Natural killer cell (primary cell): ENCODE data around the gene ST6GALNAC6. TPM values are rescaled to one million over a fixed set of nuclear protein-coding genes. Genes with fewer than 3 reads are reported as not detected.

Experiments used
- ATAC-seq, 3 donors: fragments of 150-1000 bp in 2 of 3; fragments of 200-7000 bp in 1 of 3; cut with Tn5 transposase; 1 replicate in 1 of 3; 2 replicates in 2 of 3; pipeline ENCODE4 v1.10.0; 2021; ENCODE audit warnings: mild to moderate bottlenecking in 2 of 3, moderate library complexity in 2 of 3
- DNase-seq, 2 donors: peaks; one replicate each; pipeline versions ENCODE4 v3.0.0 to v3.0.0-alpha.2; 2013 to 2021; ENCODE audit warnings: mixed read lengths in 1 of 2
- H3K27ac ChIP-seq: one replicate; pipeline ENCODE4 v1.5.1; 2013; ENCODE audit warnings: mild to moderate bottlenecking, low read length
- H3K27me3 ChIP-seq: one replicate; pipeline ENCODE4 v1.6.1; 2013; ENCODE audit warnings: low read length; ENCODE audit not compliant: control insufficient read depth, insufficient read depth
- H3K36me3 ChIP-seq: one replicate; pipeline ENCODE4 v1.6.1; 2013; ENCODE audit warnings: low read length; ENCODE audit not compliant: control insufficient read depth, insufficient read depth
- H3K4me1 ChIP-seq: one replicate; pipeline ENCODE4 v1.6.1; 2013; ENCODE audit warnings: low read length; ENCODE audit not compliant: control insufficient read depth, insufficient read depth
- H3K4me3 ChIP-seq: one replicate; pipeline ENCODE4 v1.5.1; 2013; ENCODE audit warnings: low read length
- H3K9me3 ChIP-seq: one replicate; pipeline ENCODE4 v1.6.1; 2013; ENCODE audit warnings: low read length; ENCODE audit not compliant: control insufficient read depth, insufficient read depth
- H3K27ac Mint-ChIP-seq, 2 donors: one replicate each; pipeline ENCODE4 v1.8.0; 2022; ENCODE audit warnings: mild to moderate bottlenecking in 2 of 2, mixed read lengths in 2 of 2, moderate library complexity in 1 of 2
- H3K27me3 Mint-ChIP-seq, 2 donors: one replicate each; pipeline ENCODE4 v1.8.0; 2022; ENCODE audit warnings: low read depth in 2 of 2, mixed read lengths in 2 of 2
- H3K36me3 Mint-ChIP-seq: one replicate; pipeline ENCODE4 v1.8.0; 2022; ENCODE audit warnings: mixed read lengths
- H3K4me1 Mint-ChIP-seq, 2 donors: one replicate each; pipeline ENCODE4 v1.8.0; 2022; ENCODE audit warnings: mixed read lengths in 2 of 2
- H3K4me3 Mint-ChIP-seq: one replicate; pipeline ENCODE4 v1.8.0; 2022; ENCODE audit warnings: mild to moderate bottlenecking, moderate library complexity, mixed read lengths
- H3K9me3 Mint-ChIP-seq, 2 donors: one replicate each; pipeline ENCODE4 v1.8.0; 2022; ENCODE audit warnings: mixed read lengths in 2 of 2
- CTCF ChIP-seq: fragments of 200-600 bp; IDR thresholded peaks from one replicate; pipeline ENCODE4 v1.8.0; 2022; ENCODE audit warnings: antibody characterized with exemption
- WGBS: methylation state at CpG from one replicate; pipeline ENCODE4 v1.1.7; 2013; ENCODE audit warnings: missing lambda C conversion rate; ENCODE audit not compliant: insufficient coverage; 5-methylcytosine and 5-hydroxymethylcytosine counted together
- intact Hi-C: fragments of 100-400 bp; cut with micrococcal nuclease; formaldehyde crosslinking; loops from one replicate; pipeline ENCODE4 v1.14.2; 2022
- total RNA-seq, 4 donors: library from RNA; stranded (reverse); fragments of 120-200 nt in 1 of 4; gene quantifications; one replicate each; pipeline versions ENCODE4 v1.2.3 to v1.2.4, GENCODE V29; 2013 to 2022

Gene ST6GALNAC6
- total RNA-seq, 3 donors from 2014 or later (not counting 1 experiment from before 2014, with no cell fraction given): 120 to 148 (median 127) TPM

GRCh38 chr9:127854184-127854806 is 45.1 kb downstream of the ST6GALNAC6 start, which contains the start of gene ENG:
Gene ENG, minus strand, starts transcription at chr9:127854658. Its CDS starts 303 bp downstream, at chr9:127854355.
- no peaks in the 10 kb centered on the region for H3K36me3 ChIP-seq
- H3K27me3 Mint-ChIP-seq: no peaks in the 10 kb centered on the region
- peak within 1 kb of the TSS; percentile 87 for H3K4me3 Mint-ChIP-seq
- TF ChIP-seq CTCF: no peak
- peak within 1 kb of the TSS; percentile 80 to 87 for H3K27ac Mint-ChIP-seq
- H3K4me1 ChIP-seq: peaks cover 69% of the 10 kb centered on the region
- DNase-seq: peak in 1 of 2 donors; percentile 50
- intact Hi-C loops: no loop called here
- H3K36me3 Mint-ChIP-seq: peaks cover 3% of the 10 kb centered on the region
- peak within 1 kb of the TSS; percentile 72 for H3K27ac ChIP-seq
- peaks cover 19 to 37% of the 10 kb centered on the region in 2 donors for H3K4me1 Mint-ChIP-seq
- 6% methylated on average over 36 of the region's 37 CpGs for WGBS
- peaks cover 0 to 2% of the 10 kb centered on the region in 2 donors for H3K9me3 Mint-ChIP-seq
- peak within 1 kb of the TSS; percentile 56 for H3K4me3 ChIP-seq
- ATAC-seq: peak; percentile 35 to 61 (median 40)
- H3K9me3 ChIP-seq: peaks cover 7% of the 10 kb centered on the region
- H3K27me3 ChIP-seq: no peaks in the 10 kb centered on the region

- TF ChIP-seq CTCF: no peak
- H3K9me3 ChIP-seq: peaks cover 14% of the 10 kb centered on the region
- DNase-seq (peak in 1 of 2 donors; percentile 36), ATAC-seq (peak; percentile 21 to 56 (median 46))
- H3K4me1 ChIP-seq: peaks cover 62% of the 10 kb centered on the region
- Mint-ChIP-seq H3K27me3 (no peaks in the 10 kb centered on the region), H3K4me3 (peak overlapping the region; percentile 87), H3K9me3 (peaks cover 0 to 8% of the 10 kb centered on the region in 2 donors), H3K4me1 (peaks cover 14 to 34% of the 10 kb centered on the region in 2 donors), H3K36me3 (peaks cover 9% of the 10 kb centered on the region), H3K27ac (peak overlapping the region; percentile 80 to 87)
- 38% methylated on average over 13 of the region's 13 CpGs for WGBS
- no peaks in the 10 kb centered on the region for H3K36me3 ChIP-seq
- peak overlapping the region; percentile 72 for H3K27ac ChIP-seq
- H3K4me3 ChIP-seq: peak overlapping the region; percentile 56
- H3K27me3 ChIP-seq: no peaks in the 10 kb centered on the region
- intact Hi-C loops: no loop called here
These were observed 45.9 kb downstream of the ST6GALNAC6 start for GRCh38 chr9:127853312-127854183.

- TF ChIP-seq CTCF: no peak
- ATAC-seq: no peak
- no peaks in the 10 kb centered on the region for H3K36me3 ChIP-seq
- H3K9me3 ChIP-seq: peaks cover 14% of the 10 kb centered on the region
- intact Hi-C loops: no loop called here
- no peaks in the 10 kb centered on the region for H3K27me3 Mint-ChIP-seq
- peaks cover 0 to 8% of the 10 kb centered on the region in 2 donors for H3K9me3 Mint-ChIP-seq
- H3K4me3 Mint-ChIP-seq: peak overlapping the region; percentile 4
- DNase-seq: no peak
- peak overlapping the region; percentile 72 for H3K27ac ChIP-seq
- H3K4me3 ChIP-seq: no peak overlapping the region
- peak overlapping the region; percentile 80 to 87 for H3K27ac Mint-ChIP-seq
- peaks cover 14 to 31% of the 10 kb centered on the region in 2 donors for H3K4me1 Mint-ChIP-seq
- no peaks in the 10 kb centered on the region for H3K27me3 ChIP-seq
- WGBS: 86% methylated on average over 9 of the region's 9 CpGs
- H3K4me1 ChIP-seq: peaks cover 57% of the 10 kb centered on the region
- peaks cover 9% of the 10 kb centered on the region for H3K36me3 Mint-ChIP-seq
These were observed 46.6 kb downstream of the ST6GALNAC6 start for GRCh38 chr9:127852829-127853228.
